Stomach smooth muscle (tissue), 2 donors: ENCODE results near the gene RPF1.

Source experiments
- H3K27ac ChIP-seq: one replicate; pipeline ENCODE4 v1.7.0; 2013; ENCODE audit warnings: mild to moderate bottlenecking, low read length, inconsistent platforms
- H3K27me3 ChIP-seq, 2 donors: one replicate each; pipeline ENCODE4 v1.7.0; 2013; ENCODE audit warnings: low read length in 2 of 2; ENCODE audit not compliant: insufficient read depth in 2 of 2, control insufficient read depth in 1 of 2
- H3K36me3 ChIP-seq, 2 donors: one replicate each; pipeline ENCODE4 v1.7.0; 2013; ENCODE audit warnings: low read length in 2 of 2; ENCODE audit not compliant: control insufficient read depth in 2 of 2, insufficient read depth in 2 of 2
- H3K4me1 ChIP-seq: one replicate; pipeline ENCODE4 v1.7.0; 2013; ENCODE audit warnings: low read length; ENCODE audit not compliant: control insufficient read depth, insufficient read depth
- H3K4me3 ChIP-seq, 2 donors: one replicate each; pipeline ENCODE4 v1.7.0; 2013; ENCODE audit warnings: low read length in 2 of 2
- H3K9ac ChIP-seq, 2 donors: one replicate each; pipeline ENCODE4 v1.7.0; 2013; ENCODE audit warnings: low read length in 2 of 2, mild to moderate bottlenecking in 1 of 2
- H3K9me3 ChIP-seq, 2 donors: one replicate each; pipeline ENCODE4 v1.7.0; 2013; ENCODE audit warnings: low read length in 2 of 2; ENCODE audit not compliant: control insufficient read depth in 2 of 2
- donor health status: healthy.
- donor health status: Pancreatic carcinoma.

The RPF1 gene

DNA sequence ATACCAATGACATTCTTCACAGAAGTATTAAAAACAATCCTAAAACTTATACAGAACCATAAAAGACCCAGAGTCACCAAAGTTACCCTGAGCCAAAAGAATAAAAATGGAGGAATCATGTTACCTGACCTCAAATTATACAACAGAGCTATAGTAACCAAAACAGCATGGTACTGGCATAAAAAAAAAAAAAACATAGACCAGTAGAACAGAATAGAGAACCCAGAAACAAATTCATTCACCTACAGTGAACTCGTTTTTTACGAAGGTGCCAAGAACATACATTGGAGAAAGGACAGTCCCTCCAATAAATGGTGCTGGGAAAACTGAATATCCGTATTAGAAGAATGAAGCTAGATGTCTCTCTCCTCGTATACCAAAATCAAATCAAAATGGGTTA lies 30.0 kb downstream of the RPF1 start:
- Histone ChIP-seq H3K4me3 (no peak overlapping the region), H3K27ac (no peak overlapping the region), H3K4me1 (peaks cover 3% of the 10 kb centered on the region), H3K36me3 (no peaks in the 10 kb centered on the region), H3K27me3 (no peaks in the 10 kb centered on the region), H3K9me3 (no peaks in the 10 kb centered on the region), H3K9ac (no peak overlapping the region)

DNA sequence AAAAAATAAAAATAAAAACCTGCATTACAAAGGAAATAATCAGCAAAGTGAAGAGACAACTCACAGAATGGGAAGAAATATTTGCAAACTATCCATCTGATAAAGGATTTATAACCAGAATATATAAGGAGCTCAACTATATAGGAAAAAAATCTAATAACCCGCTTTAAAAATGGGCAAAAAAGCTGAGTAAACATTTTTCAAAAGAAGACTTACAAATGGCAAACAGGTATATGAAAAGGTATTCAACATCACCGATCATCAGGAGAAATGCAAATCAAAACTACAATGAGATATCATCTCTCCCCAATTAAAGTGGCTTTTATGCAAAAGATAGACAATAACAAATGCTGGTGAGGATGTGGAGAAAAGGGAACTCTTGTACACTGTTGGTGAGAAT lies 31.1 kb downstream of the RPF1 start:
- Histone ChIP-seq H3K4me3 (no peak overlapping the region), H3K36me3 (no peaks in the 10 kb centered on the region), H3K27me3 (no peaks in the 10 kb centered on the region), H3K9ac (no peak overlapping the region), H3K4me1 (no peaks in the 10 kb centered on the region), H3K9me3 (no peaks in the 10 kb centered on the region), H3K27ac (no peak overlapping the region)

DNA sequence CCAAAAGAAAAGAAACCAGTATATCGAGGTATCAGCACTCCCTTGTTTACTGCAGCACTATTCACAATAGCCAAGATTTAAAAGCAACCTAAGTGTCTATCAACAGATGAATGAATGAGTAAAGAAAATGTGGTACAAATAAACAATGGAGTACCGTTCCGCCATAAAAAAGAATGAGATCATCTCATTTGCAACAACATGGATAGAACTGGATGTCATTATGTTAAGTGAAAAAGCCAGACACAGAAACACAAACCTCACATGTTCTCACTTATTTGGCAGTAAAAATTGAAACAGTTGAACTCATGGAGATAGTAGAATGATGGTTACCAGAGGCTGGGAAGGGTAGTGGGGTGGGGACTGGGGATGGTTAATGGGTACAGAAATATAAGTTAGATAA lies 31.6 kb downstream of the RPF1 start:
- H3K9me3 ChIP-seq = no peaks in the 10 kb centered on the region

DNA sequence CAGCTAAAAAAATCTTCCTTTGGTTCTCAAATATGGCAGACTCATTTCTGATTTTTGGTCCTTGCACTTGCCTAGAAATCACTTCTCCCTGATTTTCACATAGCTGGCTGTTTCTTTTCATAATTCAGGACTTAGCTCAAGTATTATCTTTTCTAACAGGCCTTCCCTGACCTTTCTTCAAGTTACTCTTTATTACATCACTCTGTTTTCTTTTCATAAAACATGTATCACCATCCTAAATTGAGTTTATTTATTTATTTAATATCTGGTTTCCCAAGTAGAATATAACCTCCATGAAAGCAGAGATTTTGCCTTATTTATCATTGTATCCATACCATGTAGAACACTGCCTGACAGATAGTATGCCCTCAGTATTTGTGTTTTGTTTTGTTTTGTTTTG lies 45.5 kb downstream of the RPF1 start:
- H3K36me3 ChIP-seq = no peaks in the 10 kb centered on the region
- no peak overlapping the region for H3K4me3 ChIP-seq
- H3K9me3 ChIP-seq = no peaks in the 10 kb centered on the region
- no peaks in the 10 kb centered on the region for H3K27me3 ChIP-seq
- no peaks in the 10 kb centered on the region for H3K4me1 ChIP-seq
- H3K27ac ChIP-seq = no peak overlapping the region
- no peak overlapping the region for H3K9ac ChIP-seq

More for the DNA sequence above, 31.6 kb downstream of the RPF1 start:
- no peak overlapping the region for H3K27ac ChIP-seq
- no peaks in the 10 kb centered on the region for H3K36me3 ChIP-seq
- H3K4me3 ChIP-seq = no peak overlapping the region
- no peak overlapping the region for H3K9ac ChIP-seq
- H3K4me1 ChIP-seq = no peaks in the 10 kb centered on the region
- no peaks in the 10 kb centered on the region for H3K27me3 ChIP-seq

DNA sequence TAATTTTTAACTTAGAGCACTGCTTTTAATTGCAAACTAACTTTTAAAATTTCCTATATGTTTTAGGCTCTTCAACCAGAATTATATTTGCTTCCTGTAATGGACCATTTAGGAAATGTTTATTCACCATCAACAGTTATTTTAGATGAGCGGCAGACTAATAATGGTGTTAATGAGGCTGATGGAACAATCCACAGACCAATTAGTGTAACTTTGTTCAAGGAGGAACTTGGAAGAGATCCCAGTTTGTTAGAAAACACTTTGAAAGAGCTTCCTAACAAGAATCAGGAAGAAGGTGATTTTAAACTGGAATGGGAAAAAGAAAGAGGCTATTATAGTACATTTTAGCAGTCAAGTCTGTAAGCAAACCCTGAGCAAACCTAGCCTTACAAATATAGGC lies 46.7 kb downstream of the RPF1 start:
- H3K9ac ChIP-seq = no peak overlapping the region

DNA sequence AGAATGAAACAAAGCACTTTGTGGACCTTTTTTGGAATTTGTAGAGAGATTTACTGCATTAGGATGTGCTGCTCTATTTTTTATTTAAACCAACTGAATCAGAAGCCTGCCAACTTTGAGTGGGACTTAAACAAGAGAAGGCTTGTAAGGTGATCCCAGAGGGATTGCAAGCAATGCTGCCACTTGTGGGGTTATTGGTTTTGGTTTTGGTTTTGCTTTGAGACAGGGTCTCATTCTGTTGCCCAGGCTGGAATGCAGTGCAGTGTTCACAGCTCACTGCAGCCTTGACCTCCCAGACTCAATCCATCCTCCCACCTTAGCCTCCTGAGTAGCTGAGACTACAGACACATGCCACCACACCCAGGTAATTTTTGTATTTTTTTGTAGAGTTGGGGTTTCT lies 59.5 kb downstream of the RPF1 start:
- Histone ChIP-seq H3K4me3 (no peak overlapping the region), H3K4me1 (no peaks in the 10 kb centered on the region), H3K9me3 (no peaks in the 10 kb centered on the region), H3K27me3 (no peaks in the 10 kb centered on the region), H3K36me3 (no peaks in the 10 kb centered on the region), H3K9ac (no peak overlapping the region), H3K27ac (no peak overlapping the region)

More for the DNA sequence above, 46.7 kb downstream of the RPF1 start:
- Histone ChIP-seq H3K27ac (no peak overlapping the region), H3K4me1 (no peaks in the 10 kb centered on the region), H3K36me3 (no peaks in the 10 kb centered on the region), H3K9me3 (no peaks in the 10 kb centered on the region), H3K27me3 (no peaks in the 10 kb centered on the region), H3K4me3 (no peak overlapping the region)

DNA sequence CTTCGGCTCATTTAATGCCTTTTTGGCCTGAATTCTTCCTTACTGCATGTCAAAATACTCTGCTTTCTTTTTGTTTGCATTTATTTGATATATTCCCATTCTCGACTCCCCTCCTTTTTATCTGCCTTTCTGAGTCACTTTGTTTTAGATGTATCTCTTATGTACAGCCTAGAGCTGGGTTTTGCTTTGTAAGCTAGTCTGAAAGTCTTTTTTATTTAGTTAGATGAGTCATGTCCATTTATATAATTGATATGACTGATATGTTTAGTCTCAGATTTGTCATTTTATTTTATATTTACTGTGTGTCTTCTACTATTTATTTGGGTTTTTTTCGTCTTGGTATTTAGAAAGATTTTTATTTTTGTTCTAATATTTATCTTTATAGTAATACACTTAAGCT lies 60.9 kb downstream of the RPF1 start:
- Histone ChIP-seq H3K4me3 (no peak overlapping the region), H3K9ac (no peak overlapping the region), H3K27ac (no peak overlapping the region), H3K36me3 (no peaks in the 10 kb centered on the region), H3K9me3 (no peaks in the 10 kb centered on the region), H3K4me1 (no peaks in the 10 kb centered on the region), H3K27me3 (no peaks in the 10 kb centered on the region)

DNA sequence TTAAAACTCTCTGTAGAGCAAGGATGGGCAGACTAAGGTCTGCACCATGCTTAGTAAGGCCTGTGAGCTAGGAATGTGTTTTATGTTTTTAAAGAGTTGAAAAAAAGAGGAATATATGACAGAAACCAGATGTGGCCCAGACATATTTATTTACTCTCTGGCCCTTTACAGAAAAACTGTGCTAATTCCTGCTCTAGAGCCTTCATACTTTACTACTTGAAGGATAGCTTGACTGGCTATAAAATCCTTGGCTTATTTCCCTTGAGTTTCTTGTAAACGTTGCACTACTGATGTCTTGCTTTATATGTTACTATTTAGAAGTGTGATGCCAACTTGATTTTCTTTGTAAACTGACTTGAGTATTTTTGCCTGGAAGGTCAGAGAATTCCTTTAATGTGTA lies 61.7 kb downstream of the RPF1 start:
- H3K36me3 ChIP-seq = no peaks in the 10 kb centered on the region
- no peak overlapping the region for H3K27ac ChIP-seq
- H3K9ac ChIP-seq = no peak overlapping the region
- H3K4me3 ChIP-seq = no peak overlapping the region
- H3K27me3 ChIP-seq = no peaks in the 10 kb centered on the region
- H3K9me3 ChIP-seq = no peaks in the 10 kb centered on the region
- H3K4me1 ChIP-seq = no peaks in the 10 kb centered on the region

DNA sequence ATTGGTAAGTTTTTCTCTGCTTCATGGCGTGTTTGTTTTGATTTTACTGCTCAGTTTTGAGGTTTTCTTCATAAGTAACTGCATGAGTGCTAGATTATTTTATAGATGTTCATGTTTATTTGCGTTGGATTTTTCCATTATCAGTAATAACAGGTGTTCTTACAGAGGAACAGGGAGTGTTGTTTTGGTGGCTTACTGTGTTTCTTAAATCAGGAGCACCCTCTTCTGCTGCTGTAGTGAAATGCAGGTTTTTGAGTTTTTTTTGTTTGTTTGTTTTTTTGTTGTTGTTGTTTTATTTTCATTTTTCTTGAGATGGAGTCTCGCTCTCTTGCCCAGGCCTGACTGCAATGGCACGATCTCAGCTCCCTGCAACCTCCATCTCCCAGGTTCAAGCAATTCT lies 62.6 kb downstream of the RPF1 start:
- H3K4me3 ChIP-seq = no peak overlapping the region
- no peak overlapping the region for H3K9ac ChIP-seq
- no peak overlapping the region for H3K27ac ChIP-seq
- no peaks in the 10 kb centered on the region for H3K36me3 ChIP-seq
- H3K9me3 ChIP-seq = no peaks in the 10 kb centered on the region
- H3K27me3 ChIP-seq = no peaks in the 10 kb centered on the region
- H3K4me1 ChIP-seq = no peaks in the 10 kb centered on the region
